ENCODE results near the gene TBC1D5. TPM values are rescaled to one million over a fixed set of nuclear protein-coding genes. Genes with fewer than 3 reads are reported as not detected.

TBC1D5 gene
- total RNA-seq, 1 experiment from 2014 or later, result 43.3 TPM

GRCh38 chr3:17745894-17746293, 3.5 kb upstream of the TBC1D5 start:
- BruUV-seq (replicated peaks), result no TSS peak
- no peak overlapping the region for H3K4me3 Mint-ChIP-seq (ENCODE audit: unreplicated experiment)
- TF ChIP-seq CTCF (IDR thresholded peaks at IDR 0.05; ENCODE audit: unreplicated experiment), result no peak
- ChIA-PET POLR2A (interaction anchor here (0.6 to 0.7 kb wide), 2 partner anchors 326 to 1949 kb away, joined by 3 read pairs; no protein-coding TSS in a partner anchor), CTCF (interaction anchor here (0.6 to 4.6 kb wide), 3 partner anchors 47 to 921 kb away, joined by 3 to 28 read pairs (median 4); no protein-coding TSS in a partner anchor)
- intact Hi-C loops (cut with micrococcal nuclease), result no loop called here
- H3K4me1 Mint-ChIP-seq (ENCODE audit: insufficient read depth, unreplicated experiment), result peaks cover 14% of the 10 kb centered on the region
- no peak for DNase-seq (ENCODE audit: unreplicated experiment)
- H3K36me3 Mint-ChIP-seq (ENCODE audit: insufficient read depth, unreplicated experiment), result peaks cover 3% of the 10 kb centered on the region
- no peaks in the 10 kb centered on the region for H3K27me3 Mint-ChIP-seq (ENCODE audit: insufficient read depth, unreplicated experiment)
- H3K9me3 Mint-ChIP-seq (ENCODE audit: unreplicated experiment), result no peaks in the 10 kb centered on the region
- H3K27ac Mint-ChIP-seq (ENCODE audit: low read depth, unreplicated experiment), result no peak overlapping the region

- intact Hi-C loops (cut with micrococcal nuclease), result no loop called here
- no TSS peak for BruUV-seq (replicated peaks)
- Mint-ChIP-seq H3K36me3 (ENCODE audit: insufficient read depth, unreplicated experiment) (peaks cover 4% of the 10 kb centered on the region), H3K4me3 (ENCODE audit: unreplicated experiment) (no peak overlapping the region), H3K9me3 (ENCODE audit: unreplicated experiment) (no peaks in the 10 kb centered on the region), H3K27me3 (ENCODE audit: insufficient read depth, unreplicated experiment) (no peaks in the 10 kb centered on the region), H3K4me1 (ENCODE audit: insufficient read depth, unreplicated experiment) (peaks cover 19% of the 10 kb centered on the region), H3K27ac (ENCODE audit: low read depth, unreplicated experiment) (no peak overlapping the region)
- ChIA-PET CTCF (interaction anchor here (1.0 to 4.6 kb wide), 2 partner anchors 47 to 97 kb away, joined by 4 to 28 read pairs; no protein-coding TSS in a partner anchor), POLR2A (no interaction called here)
- TF ChIP-seq CTCF (IDR thresholded peaks at IDR 0.05; ENCODE audit: unreplicated experiment), result no peak
- no peak for DNase-seq (ENCODE audit: unreplicated experiment)
Measured at GRCh38 chr3:17745301-17745700, 2.9 kb upstream of the TBC1D5 start.

GRCh38 chr3:17744693-17745092, 2.3 kb upstream of the TBC1D5 start:
- Mint-ChIP-seq H3K4me1 (ENCODE audit: insufficient read depth, unreplicated experiment) (peaks cover 14% of the 10 kb centered on the region), H3K4me3 (ENCODE audit: unreplicated experiment) (no peak overlapping the region), H3K9me3 (ENCODE audit: unreplicated experiment) (no peaks in the 10 kb centered on the region), H3K36me3 (ENCODE audit: insufficient read depth, unreplicated experiment) (peaks cover 4% of the 10 kb centered on the region), H3K27me3 (ENCODE audit: insufficient read depth, unreplicated experiment) (no peaks in the 10 kb centered on the region), H3K27ac (ENCODE audit: low read depth, unreplicated experiment) (no peak overlapping the region)
- BruUV-seq (replicated peaks), result no TSS peak
- POLR2A ChIA-PET, result no interaction called here
- intact Hi-C loops (cut with micrococcal nuclease), result loop anchor here (5.0 kb wide), 1 partner anchor 88 kb away; no protein-coding TSS in a partner anchor
- CTCF ChIA-PET, result interaction anchor here (1.0 to 4.6 kb wide), 2 partner anchors 48 to 97 kb away, joined by 4 to 28 read pairs; no protein-coding TSS in a partner anchor
- no peak for TF ChIP-seq CTCF (IDR thresholded peaks at IDR 0.05; ENCODE audit: unreplicated experiment)
- DNase-seq (ENCODE audit: unreplicated experiment), result no peak

GRCh38 chr3:17743658-17743995, 1.2 kb upstream of the TBC1D5 start:
- DNase-seq (ENCODE audit: unreplicated experiment), result no peak
- H3K27ac Mint-ChIP-seq (ENCODE audit: low read depth, unreplicated experiment), result peak overlapping the region; percentile 82
- TF ChIP-seq CTCF (IDR thresholded peaks at IDR 0.05; ENCODE audit: unreplicated experiment), result no peak
- no TSS peak for BruUV-seq (replicated peaks)
- H3K9me3 Mint-ChIP-seq (ENCODE audit: unreplicated experiment), result no peaks in the 10 kb centered on the region
- H3K4me1 Mint-ChIP-seq (ENCODE audit: insufficient read depth, unreplicated experiment), result peaks cover 16% of the 10 kb centered on the region
- H3K36me3 Mint-ChIP-seq (ENCODE audit: insufficient read depth, unreplicated experiment), result peaks cover 8% of the 10 kb centered on the region
- H3K27me3 Mint-ChIP-seq (ENCODE audit: insufficient read depth, unreplicated experiment), result no peaks in the 10 kb centered on the region
- intact Hi-C loops (cut with micrococcal nuclease), result loop anchor here (2.0 to 5.0 kb wide), 2 partner anchors 89 to 99 kb away; no protein-coding TSS in a partner anchor
- POLR2A ChIA-PET, result interaction anchor here (1.5 to 3.4 kb wide), 5 partner anchors 10 to 162 kb away, joined by 7 to 26 read pairs (median 10); no protein-coding TSS in a partner anchor
- CTCF ChIA-PET, result interaction anchor here (0.6 to 4.6 kb wide), 3 partner anchors 16 to 131 kb away, joined by 3 to 28 read pairs (median 3); no protein-coding TSS in a partner anchor
- peak overlapping the region; percentile 93 for H3K4me3 Mint-ChIP-seq (ENCODE audit: unreplicated experiment)
